ENCODE measurements around the gene CCDC14.

DNA sequence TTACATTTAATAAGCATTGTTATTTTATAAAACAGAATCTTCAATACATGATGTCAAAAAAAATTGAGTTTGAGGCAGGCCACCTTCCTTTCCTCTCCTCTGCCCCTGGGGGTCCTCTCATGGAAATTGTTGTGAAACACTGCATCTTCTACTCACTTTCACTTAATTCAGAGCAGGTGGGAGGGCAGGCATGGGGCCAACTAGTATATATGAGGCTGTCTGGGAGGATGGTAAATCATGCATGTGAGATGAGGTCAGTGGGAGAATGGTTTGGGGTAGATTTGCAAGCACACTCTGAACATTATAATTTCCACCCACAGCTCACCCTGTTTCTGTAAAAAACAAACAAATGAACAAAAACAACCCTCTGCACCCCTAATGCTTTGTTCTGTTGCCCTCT, 10.4 kb upstream of the CCDC14 start:
- TF ChIP-seq, protein P1, sequence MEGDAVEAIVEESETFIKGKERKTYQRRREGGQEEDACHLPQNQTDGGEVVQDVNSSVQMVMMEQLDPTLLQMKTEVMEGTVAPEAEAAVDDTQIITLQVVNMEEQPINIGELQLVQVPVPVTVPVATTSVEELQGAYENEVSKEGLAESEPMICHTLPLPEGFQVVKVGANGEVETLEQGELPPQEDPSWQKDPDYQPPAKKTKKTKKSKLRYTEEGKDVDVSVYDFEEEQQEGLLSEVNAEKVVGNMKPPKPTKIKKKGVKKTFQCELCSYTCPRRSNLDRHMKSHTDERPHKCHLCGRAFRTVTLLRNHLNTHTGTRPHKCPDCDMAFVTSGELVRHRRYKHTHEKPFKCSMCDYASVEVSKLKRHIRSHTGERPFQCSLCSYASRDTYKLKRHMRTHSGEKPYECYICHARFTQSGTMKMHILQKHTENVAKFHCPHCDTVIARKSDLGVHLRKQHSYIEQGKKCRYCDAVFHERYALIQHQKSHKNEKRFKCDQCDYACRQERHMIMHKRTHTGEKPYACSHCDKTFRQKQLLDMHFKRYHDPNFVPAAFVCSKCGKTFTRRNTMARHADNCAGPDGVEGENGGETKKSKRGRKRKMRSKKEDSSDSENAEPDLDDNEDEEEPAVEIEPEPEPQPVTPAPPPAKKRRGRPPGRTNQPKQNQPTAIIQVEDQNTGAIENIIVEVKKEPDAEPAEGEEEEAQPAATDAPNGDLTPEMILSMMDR (IDR thresholded peaks at IDR 0.05): no peak
- TF ChIP-seq ZBTB21 (CRISPR knock-in tag; IDR thresholded peaks at IDR 0.05; ENCODE audit: borderline replicate concordance): no peak
- TF ChIP-seq CREB1 (CRISPR knock-in tag; IDR thresholded peaks at IDR 0.05): no peak
- TF ChIP-seq TCF7 (CRISPR knock-in tag; IDR thresholded peaks at IDR 0.05; ENCODE audit: low read depth): no peak
- TF ChIP-seq, protein P2, sequence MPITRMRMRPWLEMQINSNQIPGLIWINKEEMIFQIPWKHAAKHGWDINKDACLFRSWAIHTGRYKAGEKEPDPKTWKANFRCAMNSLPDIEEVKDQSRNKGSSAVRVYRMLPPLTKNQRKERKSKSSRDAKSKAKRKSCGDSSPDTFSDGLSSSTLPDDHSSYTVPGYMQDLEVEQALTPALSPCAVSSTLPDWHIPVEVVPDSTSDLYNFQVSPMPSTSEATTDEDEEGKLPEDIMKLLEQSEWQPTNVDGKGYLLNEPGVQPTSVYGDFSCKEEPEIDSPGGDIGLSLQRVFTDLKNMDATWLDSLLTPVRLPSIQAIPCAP (CRISPR knock-in tag; IDR thresholded peaks at IDR 0.05): no peak
- TF ChIP-seq TP53 (CRISPR knock-in tag; IDR thresholded peaks at IDR 0.05): no peak
- TF ChIP-seq NR2C2 (CRISPR knock-in tag; IDR thresholded peaks at IDR 0.05): no peak
- no peak for TF ChIP-seq ESRRA (CRISPR knock-in tag; IDR thresholded peaks at IDR 0.05; ENCODE audit: borderline replicate concordance)
